ENCODE measurements around the gene SMURF2. TPM values are rescaled to one million over a fixed set of nuclear protein-coding genes. Genes with fewer than 3 reads are reported as not detected.

The SMURF2 gene
- total RNA-seq, 1 experiment from 2014 or later = 8.0 TPM

DNA sequence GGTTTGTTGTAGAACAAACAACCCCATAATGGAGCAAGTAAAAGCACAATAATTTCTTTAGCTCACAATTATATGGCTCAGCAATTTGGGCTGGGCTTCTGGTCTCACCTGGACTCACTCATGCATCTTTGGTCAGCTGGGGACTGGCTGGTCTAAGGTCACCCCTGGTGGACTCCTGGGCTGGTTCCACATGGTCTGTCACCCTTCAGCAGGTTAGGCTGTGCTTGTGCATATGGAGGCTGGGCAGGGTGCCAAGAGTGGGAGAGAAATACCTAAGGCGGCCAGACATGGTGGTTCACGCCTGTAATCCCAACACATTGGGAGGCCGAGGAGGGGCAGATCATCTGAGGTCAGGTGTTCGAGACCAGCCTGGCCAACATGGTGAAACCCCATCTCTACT, 27.0 kb upstream of the SMURF2 start:
- no peak overlapping the region for H3K4me3 ChIP-seq (ENCODE audit: low read length)
- H3K79me2 ChIP-seq (ENCODE audit: low read length) = no peaks in the 10 kb centered on the region
- no peak overlapping the region for H3K27ac ChIP-seq (ENCODE audit: low read length)
- peaks cover 3% of the 10 kb centered on the region; the same call in 1 of the 2 replicates for H3K4me1 ChIP-seq (ENCODE audit: low read length)
- no peak overlapping the region for H3K9ac ChIP-seq (ENCODE audit: low read length)
- H3K36me3 ChIP-seq (ENCODE audit: insufficient read depth, low read length) = no peaks in the 10 kb centered on the region
- no peaks in the 10 kb centered on the region for H3K27me3 ChIP-seq (ENCODE audit: low read length)
- no peaks in the 10 kb centered on the region for H4K20me1 ChIP-seq (ENCODE audit: insufficient read depth, low read depth, low read length)
- no peak overlapping the region for H3K4me2 ChIP-seq (ENCODE audit: low read depth, low read length, poor library complexity, severe bottlenecking)
- H3K9me3 ChIP-seq (ENCODE audit: low read length) = no peaks in the 10 kb centered on the region
- H3K9me2 ChIP-seq (replicated peaks; ENCODE audit: insufficient read depth, low read length) = no peaks in the 10 kb centered on the region
- no peak overlapping the region for H2AFZ ChIP-seq (ENCODE audit: low read length)
- DNase-seq = no peak

DNA sequence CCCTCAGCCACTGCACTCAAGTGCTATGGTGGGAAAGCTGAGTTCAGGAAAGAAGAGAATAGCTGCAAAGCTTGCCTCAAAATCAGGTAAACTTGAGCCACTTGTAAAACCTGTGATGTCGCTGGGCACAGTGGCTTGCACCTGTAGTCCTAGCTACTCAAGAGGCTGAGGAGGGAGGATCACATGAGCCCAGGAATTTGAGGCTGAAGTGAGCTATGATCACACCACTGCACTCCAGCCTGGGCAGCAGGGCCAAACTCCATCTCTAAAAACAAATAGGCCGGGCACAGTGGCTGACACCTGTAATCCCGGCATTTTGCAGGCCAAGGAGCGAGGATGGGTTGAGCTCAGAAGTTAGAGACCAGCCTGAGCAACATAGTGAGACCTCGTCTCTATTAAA, 26.4 kb upstream of the SMURF2 start:
- Histone ChIP-seq H3K9me2 (replicated peaks; ENCODE audit: insufficient read depth, low read length) (no peaks in the 10 kb centered on the region), H3K79me2 (ENCODE audit: low read length) (no peaks in the 10 kb centered on the region), H3K27ac (ENCODE audit: low read length) (no peak overlapping the region), H3K9me3 (ENCODE audit: low read length) (no peaks in the 10 kb centered on the region), H3K4me1 (ENCODE audit: low read length) (peaks cover 3% of the 10 kb centered on the region; the same call in 1 of the 2 replicates), H2AFZ (ENCODE audit: low read length) (no peak overlapping the region), H3K4me2 (ENCODE audit: low read depth, low read length, poor library complexity, severe bottlenecking) (no peak overlapping the region), H3K9ac (ENCODE audit: low read length) (no peak overlapping the region), H3K36me3 (ENCODE audit: insufficient read depth, low read length) (no peaks in the 10 kb centered on the region), H3K27me3 (ENCODE audit: low read length) (no peaks in the 10 kb centered on the region), H3K4me3 (ENCODE audit: low read length) (no peak overlapping the region), H4K20me1 (ENCODE audit: insufficient read depth, low read depth, low read length) (no peaks in the 10 kb centered on the region)
- no peak for DNase-seq

DNA sequence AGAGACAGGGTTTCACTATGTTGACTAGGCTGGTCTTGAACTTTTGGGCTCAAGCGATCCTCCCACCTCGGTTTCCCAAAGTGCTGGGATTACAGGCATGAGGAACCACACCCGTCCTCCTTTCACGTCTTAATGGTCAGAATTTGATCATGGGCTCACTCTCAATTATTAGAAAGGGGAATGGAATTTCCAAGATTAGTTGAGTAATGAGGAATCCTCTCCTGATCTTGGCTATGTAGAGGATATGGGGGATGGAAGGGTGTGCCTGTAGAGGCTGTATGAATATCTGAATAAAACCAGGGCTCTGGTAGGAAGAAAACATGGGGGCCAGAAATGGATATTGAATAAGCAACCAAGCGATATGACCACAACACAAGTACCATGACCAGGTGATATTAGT, 25.9 kb upstream of the SMURF2 start:
- Histone ChIP-seq H2AFZ (ENCODE audit: low read length) (no peak overlapping the region), H3K4me1 (ENCODE audit: low read length) (peaks cover 3% of the 10 kb centered on the region; the same call in 1 of the 2 replicates), H3K9ac (ENCODE audit: low read length) (no peak overlapping the region), H3K27me3 (ENCODE audit: low read length) (no peaks in the 10 kb centered on the region), H3K4me2 (ENCODE audit: low read depth, low read length, poor library complexity, severe bottlenecking) (no peak overlapping the region), H3K36me3 (ENCODE audit: insufficient read depth, low read length) (no peaks in the 10 kb centered on the region), H4K20me1 (ENCODE audit: insufficient read depth, low read depth, low read length) (no peaks in the 10 kb centered on the region), H3K9me2 (replicated peaks; ENCODE audit: insufficient read depth, low read length) (no peaks in the 10 kb centered on the region), H3K79me2 (ENCODE audit: low read length) (no peaks in the 10 kb centered on the region), H3K4me3 (ENCODE audit: low read length) (no peak overlapping the region), H3K27ac (ENCODE audit: low read length) (no peak overlapping the region), H3K9me3 (ENCODE audit: low read length) (no peaks in the 10 kb centered on the region)
- no peak for DNase-seq

DNA sequence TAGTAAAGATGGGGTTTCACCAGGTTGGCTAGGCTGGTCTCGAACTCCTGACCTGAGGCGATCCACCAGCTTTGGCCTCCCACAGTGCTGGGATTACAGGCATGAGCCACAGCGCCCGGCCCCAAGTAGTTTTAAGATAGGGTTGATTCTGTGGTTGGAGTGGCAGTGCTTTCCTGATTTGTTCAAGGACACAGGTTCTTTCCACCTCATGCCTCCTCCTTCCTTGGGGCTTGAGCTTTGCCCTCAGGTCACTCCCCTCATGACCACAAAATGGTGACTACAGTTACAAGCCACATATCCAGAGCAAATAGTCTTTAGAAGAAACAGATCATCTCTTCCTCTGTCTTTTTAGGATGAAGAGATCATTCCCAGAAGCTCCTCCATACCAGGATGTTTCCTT, 25.3 kb upstream of the SMURF2 start:
- Histone ChIP-seq H3K9me2 (replicated peaks; ENCODE audit: insufficient read depth, low read length) (no peaks in the 10 kb centered on the region), H4K20me1 (ENCODE audit: insufficient read depth, low read depth, low read length) (no peaks in the 10 kb centered on the region), H3K9ac (ENCODE audit: low read length) (no peak overlapping the region), H3K4me2 (ENCODE audit: low read depth, low read length, poor library complexity, severe bottlenecking) (no peak overlapping the region), H3K79me2 (ENCODE audit: low read length) (no peaks in the 10 kb centered on the region), H3K27ac (ENCODE audit: low read length) (no peak overlapping the region), H3K36me3 (ENCODE audit: insufficient read depth, low read length) (no peaks in the 10 kb centered on the region), H3K9me3 (ENCODE audit: low read length) (no peaks in the 10 kb centered on the region), H2AFZ (ENCODE audit: low read length) (no peak overlapping the region), H3K27me3 (ENCODE audit: low read length) (no peaks in the 10 kb centered on the region), H3K4me1 (ENCODE audit: low read length) (peaks cover 3% of the 10 kb centered on the region; the same call in 1 of the 2 replicates), H3K4me3 (ENCODE audit: low read length) (no peak overlapping the region)
- DNase-seq = no peak

DNA sequence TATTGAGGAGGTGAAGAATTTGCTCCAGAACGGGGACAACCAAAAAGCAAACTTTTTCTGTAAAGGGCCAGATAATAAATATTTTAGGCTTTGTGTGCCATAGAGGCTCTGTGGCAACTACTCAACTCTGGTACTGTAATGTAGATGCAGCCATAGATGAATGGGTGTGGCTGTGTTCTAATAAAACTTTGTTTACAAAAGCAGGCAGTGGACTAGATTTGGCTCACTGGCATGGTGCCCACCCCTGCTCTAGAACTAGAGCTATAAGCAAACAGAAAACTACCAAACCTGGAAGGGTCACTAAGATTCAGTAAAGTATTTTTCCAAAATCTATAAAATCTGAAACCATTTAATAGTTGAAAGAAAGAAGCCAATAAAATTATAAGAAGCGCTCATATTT, 24.6 kb upstream of the SMURF2 start:
- Histone ChIP-seq H3K4me1 (ENCODE audit: low read length) (peaks cover 3% of the 10 kb centered on the region; the same call in 1 of the 2 replicates), H2AFZ (ENCODE audit: low read length) (no peak overlapping the region), H3K4me2 (ENCODE audit: low read depth, low read length, poor library complexity, severe bottlenecking) (no peak overlapping the region), H3K27ac (ENCODE audit: low read length) (no peak overlapping the region), H3K9me3 (ENCODE audit: low read length) (no peaks in the 10 kb centered on the region), H4K20me1 (ENCODE audit: insufficient read depth, low read depth, low read length) (no peaks in the 10 kb centered on the region), H3K79me2 (ENCODE audit: low read length) (no peaks in the 10 kb centered on the region), H3K9me2 (replicated peaks; ENCODE audit: insufficient read depth, low read length) (no peaks in the 10 kb centered on the region), H3K9ac (ENCODE audit: low read length) (no peak overlapping the region), H3K27me3 (ENCODE audit: low read length) (no peaks in the 10 kb centered on the region), H3K36me3 (ENCODE audit: insufficient read depth, low read length) (no peaks in the 10 kb centered on the region), H3K4me3 (ENCODE audit: low read length) (no peak overlapping the region)
- no peak for DNase-seq

DNA sequence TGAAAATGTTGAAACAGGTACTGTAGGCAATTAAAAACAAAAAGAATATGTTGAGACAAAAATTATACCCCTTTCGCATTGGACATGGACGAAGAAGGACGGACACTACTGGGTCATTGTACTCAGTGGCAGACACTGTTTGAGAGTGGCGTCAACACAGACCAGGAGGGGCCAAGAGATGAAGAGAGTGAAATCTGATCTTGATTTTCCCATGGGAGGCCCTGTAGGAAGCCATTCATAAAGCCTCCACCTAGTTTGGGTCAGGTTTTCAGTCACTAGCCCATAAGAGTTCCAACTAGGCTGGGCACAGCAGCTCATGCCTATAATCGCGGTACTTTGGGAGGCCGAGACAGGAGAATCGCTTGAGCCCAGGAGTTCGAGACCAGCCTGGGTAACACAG, 23.6 kb upstream of the SMURF2 start:
- Histone ChIP-seq H3K27me3 (ENCODE audit: low read length) (no peaks in the 10 kb centered on the region), H3K4me1 (ENCODE audit: low read length) (peaks cover 3% of the 10 kb centered on the region; the same call in 1 of the 2 replicates), H3K36me3 (ENCODE audit: insufficient read depth, low read length) (no peaks in the 10 kb centered on the region), H4K20me1 (ENCODE audit: insufficient read depth, low read depth, low read length) (no peaks in the 10 kb centered on the region), H3K4me3 (ENCODE audit: low read length) (no peak overlapping the region), H2AFZ (ENCODE audit: low read length) (no peak overlapping the region), H3K9me2 (replicated peaks; ENCODE audit: insufficient read depth, low read length) (no peaks in the 10 kb centered on the region), H3K9me3 (ENCODE audit: low read length) (no peaks in the 10 kb centered on the region), H3K79me2 (ENCODE audit: low read length) (no peaks in the 10 kb centered on the region), H3K9ac (ENCODE audit: low read length) (no peak overlapping the region), H3K4me2 (ENCODE audit: low read depth, low read length, poor library complexity, severe bottlenecking) (no peak overlapping the region), H3K27ac (ENCODE audit: low read length) (no peak overlapping the region)
- no peak for DNase-seq

DNA sequence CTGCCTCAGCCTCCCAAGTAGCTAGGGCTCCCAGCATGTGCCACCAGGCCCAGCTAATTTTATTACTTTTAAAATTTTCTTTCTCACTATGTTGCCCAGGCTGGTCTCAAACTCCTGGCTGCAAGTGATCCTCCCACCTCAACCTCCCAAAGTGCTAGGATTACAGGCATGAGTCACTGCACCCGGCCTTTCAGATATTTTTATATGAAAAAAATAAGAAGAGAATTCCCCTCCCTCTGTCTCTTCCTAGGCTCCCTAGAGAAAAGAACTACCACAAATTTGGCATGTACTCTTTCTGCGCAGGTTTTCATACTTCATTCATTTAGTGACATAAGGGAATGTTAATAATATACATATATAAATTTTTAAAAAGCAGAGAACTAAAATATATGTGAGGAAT, 21.7 kb upstream of the SMURF2 start:
- no peak for DNase-seq
- Histone ChIP-seq H3K27me3 (ENCODE audit: low read length) (no peaks in the 10 kb centered on the region), H3K4me1 (ENCODE audit: low read length) (peaks cover 3% of the 10 kb centered on the region; the same call in 1 of the 2 replicates), H4K20me1 (ENCODE audit: insufficient read depth, low read depth, low read length) (no peaks in the 10 kb centered on the region), H3K9me2 (replicated peaks; ENCODE audit: insufficient read depth, low read length) (no peaks in the 10 kb centered on the region), H3K4me2 (ENCODE audit: low read depth, low read length, poor library complexity, severe bottlenecking) (no peak overlapping the region), H3K9ac (ENCODE audit: low read length) (no peak overlapping the region), H3K4me3 (ENCODE audit: low read length) (no peak overlapping the region), H3K27ac (ENCODE audit: low read length) (no peak overlapping the region), H2AFZ (ENCODE audit: low read length) (no peak overlapping the region), H3K9me3 (ENCODE audit: low read length) (no peaks in the 10 kb centered on the region), H3K79me2 (ENCODE audit: low read length) (no peaks in the 10 kb centered on the region), H3K36me3 (ENCODE audit: insufficient read depth, low read length) (no peaks in the 10 kb centered on the region)

DNA sequence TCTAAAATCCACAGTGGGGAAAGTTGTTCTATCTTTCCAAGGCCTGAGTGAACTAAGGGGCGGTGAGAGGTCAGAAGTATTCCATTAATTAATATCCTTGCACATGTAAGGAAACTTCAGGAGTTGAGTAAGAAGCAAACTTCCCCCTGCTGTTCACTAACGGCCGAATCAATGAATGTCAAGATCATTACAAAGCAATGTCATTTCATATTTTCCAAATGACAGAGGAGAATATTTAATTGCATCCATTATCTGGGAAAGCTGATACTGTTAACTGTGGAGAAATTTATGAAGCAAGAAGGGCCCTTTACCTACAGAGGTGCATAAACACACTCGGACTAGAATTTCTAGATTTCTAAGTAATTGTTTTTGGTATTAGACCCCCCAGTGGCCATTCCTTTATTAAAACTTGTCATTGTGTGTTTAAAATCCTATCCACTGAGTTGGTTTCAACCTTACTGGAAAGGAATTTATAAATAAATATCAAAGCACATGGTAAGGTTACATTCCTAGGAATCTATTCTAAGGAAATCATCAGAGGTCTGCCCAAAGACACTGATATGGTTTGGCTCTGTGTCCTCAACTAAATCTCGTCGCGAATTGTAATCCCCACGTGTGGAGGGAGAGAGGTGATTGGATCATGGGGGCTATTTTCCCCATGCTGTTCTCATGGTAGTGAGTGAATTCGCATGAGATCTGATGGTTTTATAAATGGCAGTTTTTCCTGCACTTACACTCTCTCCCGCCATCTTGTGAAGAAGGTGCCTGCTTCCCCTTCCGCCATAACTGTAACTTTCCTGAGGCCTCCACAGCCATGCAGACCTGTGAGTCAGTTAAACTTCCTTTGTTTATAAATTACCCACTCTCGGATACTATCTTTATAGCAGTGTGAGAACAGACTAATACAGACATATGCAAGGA, 20.4 kb upstream of the SMURF2 start:
- H3K4me3 ChIP-seq (ENCODE audit: low read length) = no peak overlapping the region
- no peaks in the 10 kb centered on the region for H4K20me1 ChIP-seq (ENCODE audit: insufficient read depth, low read depth, low read length)
- H3K9me3 ChIP-seq (ENCODE audit: low read length) = no peaks in the 10 kb centered on the region
- H3K9ac ChIP-seq (ENCODE audit: low read length) = no peak overlapping the region
- no peaks in the 10 kb centered on the region for H3K27me3 ChIP-seq (ENCODE audit: low read length)
- DNase-seq = no peak
- H3K4me2 ChIP-seq (ENCODE audit: low read depth, low read length, poor library complexity, severe bottlenecking) = no peak overlapping the region
- H3K9me2 ChIP-seq (replicated peaks; ENCODE audit: insufficient read depth, low read length) = no peaks in the 10 kb centered on the region
- H3K79me2 ChIP-seq (ENCODE audit: low read length) = no peaks in the 10 kb centered on the region
- H3K4me1 ChIP-seq (ENCODE audit: low read length) = peaks cover 3% of the 10 kb centered on the region; the same call in 1 of the 2 replicates
- no peak overlapping the region for H3K27ac ChIP-seq (ENCODE audit: low read length)
- H3K36me3 ChIP-seq (ENCODE audit: insufficient read depth, low read length) = no peaks in the 10 kb centered on the region
- no peak overlapping the region for H2AFZ ChIP-seq (ENCODE audit: low read length)

All from Karpas-422 (cell line).